HTR-8/SVneo (cell line): ENCODE results near the gene CORIN.
"Not testable (repeated sequence)": the region's sequence is repeated elsewhere in the genome, so short reads cannot be mapped to it uniquely, and the experiment has no call there.

Experiments
- DNase-seq: peaks from one replicate; pipeline ENCODE4 v3.0.0; 2011; ENCODE audit warnings: low spot score, mixed read lengths; ENCODE audit not compliant: insufficient read length
- FAIRE-seq: peaks from 2 replicates; lab custom pipeline; 2011; peaks lifted over from hg19 to GRCh38; lab: Jason Lieb, UNC

CORIN gene

GRCh38 chr4:47733302-47734175 lies 104.3 kb downstream of the CORIN start:
- DNase-seq: no peak
- no peak for FAIRE-seq

GRCh38 chr4:47731182-47731581 lies 106.7 kb downstream of the CORIN start:
- no peak for FAIRE-seq
- no peak for DNase-seq

GRCh38 chr4:47729131-47729680 lies 108.7 kb downstream of the CORIN start:
- FAIRE-seq (no peak), DNase-seq (no peak)

GRCh38 chr4:47721892-47722575 lies 115.8 kb downstream of the CORIN start:
- no peak for DNase-seq
- no peak for FAIRE-seq

GRCh38 chr4:47721485-47721884 lies 116.4 kb downstream of the CORIN start:
- FAIRE-seq: no peak
- DNase-seq: no peak

GRCh38 chr4:47720787-47721186 lies 117.1 kb downstream of the CORIN start:
- no peak for FAIRE-seq
- no peak for DNase-seq

GRCh38 chr4:47719576-47719975 lies 118.3 kb downstream of the CORIN start:
- no peak for FAIRE-seq
- no peak for DNase-seq

GRCh38 chr4:47718696-47719095 lies 119.2 kb downstream of the CORIN start:
- no peak for DNase-seq
- no peak for FAIRE-seq

GRCh38 chr4:47717188-47717587 lies 120.7 kb downstream of the CORIN start:
- FAIRE-seq (no peak), DNase-seq (no peak)

- DNase-seq (no peak), FAIRE-seq (no peak)
These were observed 122.0 kb downstream of the CORIN start for GRCh38 chr4:47715716-47716416.

- FAIRE-seq: no peak
- no peak for DNase-seq
These were observed 123.6 kb downstream of the CORIN start for GRCh38 chr4:47714269-47714668.

- DNase-seq: no peak
- FAIRE-seq: no peak
These were observed 124.6 kb downstream of the CORIN start for GRCh38 chr4:47713129-47713834.

GRCh38 chr4:47711646-47712045 lies 126.2 kb downstream of the CORIN start:
- no peak for FAIRE-seq
- no peak for DNase-seq

GRCh38 chr4:47711183-47711582 lies 126.7 kb downstream of the CORIN start:
- DNase-seq (no peak), FAIRE-seq (no peak)

- DNase-seq, FAIRE-seq: not testable (repeated sequence)
These were observed 131.5 kb downstream of the CORIN start for GRCh38 chr4:47706352-47706751.

GRCh38 chr4:47705326-47705981 lies 132.4 kb downstream of the CORIN start:
- FAIRE-seq (no peak), DNase-seq (peak; percentile 10)

GRCh38 chr4:47704693-47705325 lies 133.1 kb downstream of the CORIN start:
- no peak for FAIRE-seq
- DNase-seq: peak; percentile 9

- no peak for DNase-seq
- FAIRE-seq: no peak
These were observed 133.9 kb downstream of the CORIN start for GRCh38 chr4:47703956-47704355.

- no peak for FAIRE-seq
- DNase-seq: no peak
These were observed 134.9 kb downstream of the CORIN start for GRCh38 chr4:47703008-47703407.
